CD8-positive, alpha-beta memory T cell (primary cell): ENCODE measurements around the gene CCDC177. TPM values are rescaled to one million over a fixed set of nuclear protein-coding genes. Genes with fewer than 3 reads are reported as not detected.
A peak's percentile ranks its signal among the peaks of the same experiment; 100 is the strongest.
"Not testable (repeated sequence)": the region's sequence is repeated elsewhere in the genome, so short reads cannot be mapped to it uniquely, and the experiment has no call there.

Source experiments
- CTCF ChIA-PET: fragments of 350-600 bp; sonication (Branson Sonifier 250); formaldehyde crosslinking; loops from one replicate; lab custom pipeline; 2021; ENCODE audit warnings: antibody characterized with exemption; lab: Charles Lee
- POLR2A ChIA-PET: fragments of 350-600 bp; sonication (Branson Sonifier 250); formaldehyde crosslinking; loops from one replicate; lab custom pipeline; 2021; ENCODE audit warnings: antibody characterized with exemption; lab: Charles Lee
- DNase-seq, 5 donors: peaks; one replicate each; pipeline versions ENCODE4 v3.0.0 to v3.0.0-alpha.2; 2020 to 2022; ENCODE audit warnings: mixed read lengths in 1 of 5
- H3K27ac ChIP-seq: one replicate; pipeline ENCODE4 v1.7.0; 2013; ENCODE audit warnings: low read depth, mild to moderate bottlenecking, low read length, moderate library complexity
- H3K27me3 ChIP-seq: 2 replicates; pipeline ENCODE4 v1.7.0; 2013; ENCODE audit warnings: low read length, mild to moderate bottlenecking; ENCODE audit not compliant: insufficient read depth, poor library complexity, severe bottlenecking
- H3K36me3 ChIP-seq: 2 replicates; pipeline ENCODE4 v1.7.0; 2013; ENCODE audit warnings: mild to moderate bottlenecking, low read length, moderate library complexity; ENCODE audit not compliant: insufficient read depth
- H3K4me1 ChIP-seq: 2 replicates; pipeline ENCODE4 v1.7.0; 2013; ENCODE audit warnings: mild to moderate bottlenecking, low read length, moderate library complexity; ENCODE audit not compliant: insufficient read depth
- H3K4me3 ChIP-seq: 2 replicates; pipeline ENCODE4 v1.7.0; 2013; ENCODE audit warnings: mild to moderate bottlenecking, low read length
- H3K9me3 ChIP-seq: 2 replicates; pipeline ENCODE4 v1.7.0; 2013; ENCODE audit warnings: mild to moderate bottlenecking, low read length
- H3K27ac Mint-ChIP-seq, 8 donors: one replicate each; pipeline ENCODE4 v1.8.0; 2020 to 2021; ENCODE audit warnings: mixed read lengths in 8 of 8, mild to moderate bottlenecking in 6 of 8, inconsistent platforms in 3 of 8, moderate library complexity in 3 of 8
- H3K27me3 Mint-ChIP-seq, 2 donors: one replicate each; pipeline ENCODE4 v1.8.0; 2020 to 2021; ENCODE audit warnings: mixed read lengths in 2 of 2, mild to moderate bottlenecking in 1 of 2, moderate library complexity in 1 of 2
- H3K36me3 Mint-ChIP-seq, 3 donors: one replicate each; pipeline ENCODE4 v1.8.0; 2020 to 2021; ENCODE audit warnings: mixed read lengths in 3 of 3, inconsistent platforms in 1 of 3, mild to moderate bottlenecking in 1 of 3
- H3K4me1 Mint-ChIP-seq, 3 donors: one replicate each; pipeline ENCODE4 v1.8.0; 2020 to 2021; ENCODE audit warnings: mixed read lengths in 3 of 3, inconsistent platforms in 1 of 3, mild to moderate bottlenecking in 1 of 3
- H3K4me3 Mint-ChIP-seq, 7 donors: one replicate each; pipeline ENCODE4 v1.8.0; 2020 to 2021; ENCODE audit warnings: mixed read lengths in 7 of 7, mild to moderate bottlenecking in 6 of 7, moderate library complexity in 4 of 7, inconsistent platforms in 2 of 7
- H3K9me3 Mint-ChIP-seq, 5 donors: one replicate each; pipeline ENCODE4 v1.8.0; 2020 to 2022; ENCODE audit warnings: mixed read lengths in 5 of 5, mild to moderate bottlenecking in 3 of 5, moderate library complexity in 2 of 5, inconsistent platforms in 1 of 5
- polyA plus RNA-seq: library from polyadenylated mRNA; unstranded; fragments of 300-500 nt; fragmentation: Illumina TruSeq; gene quantifications from one replicate; pipeline ENCODE4 v1.2.3, GENCODE V29; 2021
- total RNA-seq, 2 experiments: library from RNA; stranded (reverse); gene quantifications; one replicate each; pipeline ENCODE4 v1.2.3, GENCODE V29; 2021

The CCDC177 gene
- total and polyA plus RNA-seq, 3 experiments from 2014 or later = not detected

DNA sequence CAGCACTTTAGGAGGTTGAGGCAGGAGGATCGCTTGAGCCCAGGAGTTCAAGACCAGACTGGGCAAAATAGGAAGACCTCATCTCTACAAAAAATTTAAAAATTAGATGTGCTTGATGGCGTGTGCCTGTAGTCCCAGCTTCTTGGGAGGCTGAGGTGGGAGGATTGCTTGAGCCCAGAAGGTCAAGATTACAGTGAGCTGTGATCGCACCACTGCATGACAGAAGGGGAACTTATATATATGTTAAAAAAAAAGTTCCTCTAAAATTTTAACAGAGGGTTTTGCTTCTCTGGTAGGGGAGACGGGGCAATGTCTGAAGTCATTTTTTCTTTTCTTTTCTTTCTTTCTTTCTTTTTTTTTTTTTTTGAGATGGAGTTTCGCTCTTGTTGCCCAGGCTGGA is 24.8 kb upstream of the CCDC177 start:
- not testable (repeated sequence) for H3K9me3 Mint-ChIP-seq, H3K36me3 Mint-ChIP-seq, H3K36me3 ChIP-seq, H3K4me1 Mint-ChIP-seq, H3K4me1 ChIP-seq, H3K27ac Mint-ChIP-seq, H3K27me3 ChIP-seq, H3K9me3 ChIP-seq, H3K4me3 Mint-ChIP-seq, H3K27ac ChIP-seq, DNase-seq, H3K4me3 ChIP-seq, H3K27me3 Mint-ChIP-seq
- CTCF ChIA-PET = interaction anchor here (1.2 kb wide), 1 partner anchor 128 kb away, joined by 5 read pairs; no protein-coding TSS in a partner anchor
- POLR2A ChIA-PET = interaction anchor here (0.7 kb wide), 1 partner anchor 24 kb away, joined by 5 read pairs; no protein-coding TSS in a partner anchor

DNA sequence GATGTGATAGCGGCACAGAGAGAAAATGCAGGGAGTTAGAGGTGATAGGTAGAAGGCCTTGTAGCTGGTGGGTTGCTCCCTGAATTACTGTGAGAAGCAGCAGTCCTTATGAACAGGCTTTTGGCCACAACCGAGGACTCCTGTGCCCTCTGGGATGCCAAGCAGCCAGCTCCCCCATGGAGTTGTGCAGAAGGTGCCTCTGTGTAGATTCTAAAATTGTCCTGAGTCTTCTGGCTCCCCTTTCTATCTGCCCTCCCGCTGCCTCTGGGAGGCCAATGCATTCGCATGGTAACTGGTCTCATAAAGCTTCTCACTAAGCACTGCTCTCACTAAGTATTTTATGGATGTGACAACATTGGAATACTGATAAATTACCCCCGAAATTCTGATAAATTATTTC is 20.7 kb upstream of the CCDC177 start:
- DNase-seq = no peak
- Histone ChIP-seq H3K4me3 (no peak overlapping the region), H3K9me3 (no peaks in the 10 kb centered on the region), H3K27ac (no peak overlapping the region), H3K36me3 (no peaks in the 10 kb centered on the region), H3K4me1 (no peaks in the 10 kb centered on the region), H3K27me3 (no peaks in the 10 kb centered on the region)
- Mint-ChIP-seq H3K4me3 (no peak overlapping the region), H3K4me1 (no peaks in the 10 kb centered on the region), H3K27me3 (peaks cover 3 to 4% of the 10 kb centered on the region in 2 donors), H3K9me3 (no peaks in the 10 kb centered on the region), H3K36me3 (no peaks in the 10 kb centered on the region), H3K27ac (peak overlapping the region in 1 of 8 donors; percentile 30)
- ChIA-PET CTCF (interaction anchor here (0.7 to 0.9 kb wide), 2 partner anchors 9 to 11 kb away, joined by 3 read pairs; no protein-coding TSS in a partner anchor), POLR2A (no interaction called here)

DNA sequence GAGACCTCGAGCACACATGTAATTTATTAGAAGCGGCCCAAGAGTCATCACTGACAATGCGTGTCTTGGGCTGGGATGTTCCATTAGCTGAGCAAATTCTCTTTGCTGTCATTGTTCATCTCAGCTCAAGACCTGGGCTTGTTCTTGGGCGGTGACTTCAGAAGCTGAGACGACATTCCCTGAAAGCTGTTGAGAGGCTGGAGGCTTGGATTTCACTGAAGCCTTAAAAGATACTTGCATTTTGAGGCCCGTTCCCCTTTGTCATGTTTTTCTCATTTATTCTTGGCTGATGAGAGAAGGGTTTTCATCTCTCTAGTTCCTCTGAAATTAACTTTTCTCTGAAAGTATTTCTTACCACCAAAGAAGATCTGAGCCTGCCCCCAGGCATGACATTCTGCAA is 20.2 kb upstream of the CCDC177 start:
- POLR2A ChIA-PET = no interaction called here
- no peak for DNase-seq
- H3K27me3 ChIP-seq = no peaks in the 10 kb centered on the region
- H3K9me3 ChIP-seq = no peaks in the 10 kb centered on the region
- H3K36me3 Mint-ChIP-seq = no peaks in the 10 kb centered on the region
- CTCF ChIA-PET = interaction anchor here (0.7 to 0.9 kb wide), 2 partner anchors 9 to 10 kb away, joined by 3 read pairs; no protein-coding TSS in a partner anchor
- no peak overlapping the region for H3K27ac Mint-ChIP-seq
- peaks cover 3 to 4% of the 10 kb centered on the region in 2 donors for H3K27me3 Mint-ChIP-seq
- no peak overlapping the region for H3K4me3 Mint-ChIP-seq
- no peaks in the 10 kb centered on the region for H3K9me3 Mint-ChIP-seq
- H3K27ac ChIP-seq = no peak overlapping the region
- no peaks in the 10 kb centered on the region for H3K4me1 ChIP-seq
- no peaks in the 10 kb centered on the region for H3K4me1 Mint-ChIP-seq
- H3K4me3 ChIP-seq = no peak overlapping the region
- no peaks in the 10 kb centered on the region for H3K36me3 ChIP-seq

DNA sequence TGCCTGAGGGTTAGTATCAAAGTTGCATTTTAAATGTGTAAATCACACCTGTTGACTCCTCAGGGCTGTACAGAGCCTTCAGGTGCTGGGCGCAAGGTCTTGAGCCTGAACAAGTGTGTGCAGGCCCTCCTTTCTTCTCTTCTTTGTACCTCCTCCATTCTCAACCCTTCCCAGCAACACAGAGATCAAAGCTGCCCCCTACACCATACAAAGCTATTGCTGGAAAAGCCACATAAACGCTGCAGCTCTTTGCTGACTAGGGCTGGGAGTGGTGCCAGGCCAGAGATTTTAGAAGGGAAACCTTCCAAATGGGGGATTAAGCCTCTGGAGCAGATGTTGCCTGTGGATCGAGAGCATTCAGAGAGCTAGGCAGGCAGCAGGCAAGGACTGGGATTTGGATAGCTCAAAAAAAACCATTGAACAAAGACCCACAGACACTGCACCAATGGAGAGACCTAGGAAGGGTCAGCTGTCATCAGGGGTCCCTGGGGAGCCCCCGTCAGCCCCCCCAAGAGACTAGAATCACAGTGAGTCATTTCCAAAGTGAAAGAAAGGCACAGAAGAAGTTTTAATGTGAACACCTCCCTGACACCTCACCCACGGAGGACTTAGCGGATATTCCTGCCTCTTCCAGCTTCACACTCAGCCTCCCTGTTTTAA is 18.5 kb upstream of the CCDC177 start:
- Histone ChIP-seq H3K27me3 (no peaks in the 10 kb centered on the region), H3K9me3 (no peaks in the 10 kb centered on the region), H3K4me1 (no peaks in the 10 kb centered on the region), H3K27ac (no peak overlapping the region), H3K36me3 (no peaks in the 10 kb centered on the region), H3K4me3 (no peak overlapping the region)
- no peaks in the 10 kb centered on the region for H3K9me3 Mint-ChIP-seq
- H3K4me3 Mint-ChIP-seq = no peak overlapping the region
- no peaks in the 10 kb centered on the region for H3K36me3 Mint-ChIP-seq
- H3K27me3 Mint-ChIP-seq = peaks cover 3 to 7% of the 10 kb centered on the region in 2 donors
- POLR2A ChIA-PET = no interaction called here
- no peak for DNase-seq
- no peaks in the 10 kb centered on the region for H3K4me1 Mint-ChIP-seq
- no peak overlapping the region for H3K27ac Mint-ChIP-seq
- CTCF ChIA-PET = interaction anchor here (1.0 to 1.4 kb wide), 4 partner anchors 8 to 134 kb away, joined by 3 to 6 read pairs (median 4); no protein-coding TSS in a partner anchor

DNA sequence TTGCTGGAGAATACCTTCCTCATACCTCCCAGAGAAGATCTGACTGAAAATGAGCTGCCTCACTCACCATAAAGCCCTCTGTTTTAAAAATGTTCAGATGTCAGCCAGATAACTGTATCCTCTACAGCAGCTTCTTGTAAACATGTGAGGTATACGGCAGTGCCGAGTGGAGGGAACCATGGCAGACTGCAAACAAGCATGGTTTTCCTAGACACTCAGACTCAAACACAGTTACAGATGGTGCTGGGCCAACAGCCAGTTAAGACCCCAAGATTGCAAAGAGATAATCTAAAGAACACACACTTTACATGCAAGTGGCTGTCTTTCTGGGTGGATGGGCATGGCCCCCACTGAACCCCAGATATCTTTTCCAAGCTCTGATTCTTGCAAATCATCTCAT is 16.6 kb upstream of the CCDC177 start:
- H3K36me3 ChIP-seq = no peaks in the 10 kb centered on the region
- CTCF ChIA-PET = interaction anchor here (0.7 kb wide), 1 partner anchor 135 kb away, joined by 3 read pairs; no protein-coding TSS in a partner anchor
- no peaks in the 10 kb centered on the region for H3K9me3 ChIP-seq
- no peak for DNase-seq
- Mint-ChIP-seq H3K9me3 (no peaks in the 10 kb centered on the region), H3K4me1 (no peaks in the 10 kb centered on the region), H3K27me3 (peaks cover 3 to 7% of the 10 kb centered on the region in 2 donors), H3K36me3 (no peaks in the 10 kb centered on the region), H3K4me3 (no peak overlapping the region), H3K27ac (peak overlapping the region in 1 of 8 donors; percentile 43)
- POLR2A ChIA-PET = no interaction called here
- no peak overlapping the region for H3K27ac ChIP-seq
- no peak overlapping the region for H3K4me3 ChIP-seq
- H3K27me3 ChIP-seq = no peaks in the 10 kb centered on the region
- no peaks in the 10 kb centered on the region for H3K4me1 ChIP-seq

DNA sequence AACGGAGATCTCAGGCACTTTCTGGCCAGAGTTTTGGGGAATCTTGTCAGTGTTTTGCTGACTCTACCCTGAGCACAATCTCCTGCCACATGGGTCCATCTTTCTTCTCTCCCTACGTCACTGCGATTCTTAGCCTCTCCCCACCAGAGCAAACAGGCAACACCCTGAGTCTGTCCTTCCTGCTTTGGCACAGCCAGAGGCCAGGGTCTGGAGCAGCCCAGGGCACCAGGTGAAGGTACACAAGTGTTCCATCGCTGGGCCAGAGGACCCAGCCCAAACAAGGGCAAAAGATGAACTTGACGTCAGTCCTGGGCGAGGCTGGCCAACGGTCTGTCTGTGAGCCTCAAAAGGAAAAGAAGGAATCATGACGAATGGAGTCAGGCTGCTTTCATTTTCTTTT is 12.7 kb upstream of the CCDC177 start:
- H3K27me3 Mint-ChIP-seq = peaks cover 7% of the 10 kb centered on the region in 2 donors
- H3K36me3 Mint-ChIP-seq = no peaks in the 10 kb centered on the region
- no peak overlapping the region for H3K4me3 ChIP-seq
- ChIA-PET CTCF (interaction anchor here (1.6 kb wide), 1 partner anchor 143 kb away, joined by 4 read pairs; no protein-coding TSS in a partner anchor), POLR2A (no interaction called here)
- no peaks in the 10 kb centered on the region for H3K9me3 Mint-ChIP-seq
- no peaks in the 10 kb centered on the region for H3K4me1 Mint-ChIP-seq
- no peak overlapping the region for H3K27ac ChIP-seq
- H3K36me3 ChIP-seq = no peaks in the 10 kb centered on the region
- H3K4me3 Mint-ChIP-seq = no peak overlapping the region
- no peaks in the 10 kb centered on the region for H3K27me3 ChIP-seq
- peak overlapping the region in 1 of 8 donors; percentile 15 for H3K27ac Mint-ChIP-seq
- no peaks in the 10 kb centered on the region for H3K9me3 ChIP-seq
- H3K4me1 ChIP-seq = no peaks in the 10 kb centered on the region
- no peak for DNase-seq

DNA sequence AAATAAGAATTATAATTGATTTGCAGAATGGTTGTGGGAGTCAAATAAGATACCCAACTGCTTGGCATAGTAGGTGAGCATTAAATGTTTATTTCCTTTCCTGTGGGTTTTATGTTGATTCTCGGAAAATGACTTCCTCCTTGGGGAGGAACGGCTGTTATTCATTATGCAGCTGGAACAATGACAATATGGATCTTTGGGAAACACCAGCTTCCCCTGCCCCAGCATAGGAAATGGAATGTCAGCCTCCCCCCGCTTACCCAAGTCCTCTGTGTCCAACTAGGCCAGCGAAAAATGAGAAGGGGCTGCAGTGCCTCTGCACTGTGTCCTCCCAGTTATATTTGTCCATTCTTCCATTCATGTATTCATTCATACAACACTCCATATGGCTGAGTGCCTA is 11.7 kb upstream of the CCDC177 start:
- H3K27me3 Mint-ChIP-seq = peaks cover 4 to 5% of the 10 kb centered on the region in 2 donors
- no peak for DNase-seq
- Histone ChIP-seq H3K4me3 (no peak overlapping the region), H3K36me3 (no peaks in the 10 kb centered on the region), H3K27me3 (no peaks in the 10 kb centered on the region), H3K9me3 (no peaks in the 10 kb centered on the region), H3K27ac (no peak overlapping the region), H3K4me1 (no peaks in the 10 kb centered on the region)
- no peaks in the 10 kb centered on the region for H3K36me3 Mint-ChIP-seq
- H3K4me1 Mint-ChIP-seq = no peaks in the 10 kb centered on the region
- POLR2A ChIA-PET = no interaction called here
- no peak overlapping the region for H3K27ac Mint-ChIP-seq
- CTCF ChIA-PET = interaction anchor here (1.3 to 4.5 kb wide), 6 partner anchors 10 to 144 kb away, joined by 3 to 50 read pairs (median 10); partner anchors contain the start of gene CCDC177
- H3K4me3 Mint-ChIP-seq = no peak overlapping the region
- no peaks in the 10 kb centered on the region for H3K9me3 Mint-ChIP-seq

DNA sequence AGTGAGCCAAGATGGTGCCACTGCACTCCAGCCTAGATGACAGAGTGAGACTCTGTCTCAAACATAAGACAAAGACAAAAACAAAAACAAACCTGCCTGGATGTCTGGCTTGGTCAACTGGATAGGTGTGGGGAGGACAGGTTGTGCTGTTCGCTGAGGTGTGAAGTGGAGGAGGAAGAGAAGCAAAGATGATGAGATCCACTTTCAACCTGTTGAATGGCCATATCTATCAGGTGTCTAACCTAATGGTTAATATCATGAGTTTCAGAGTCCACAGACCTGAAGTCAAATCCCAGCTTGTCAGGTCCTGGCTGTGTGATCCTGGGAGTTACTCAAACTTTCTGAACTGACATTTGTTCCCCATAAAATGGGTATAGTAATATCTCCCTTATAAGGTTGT is 9.7 kb upstream of the CCDC177 start:
- no peaks in the 10 kb centered on the region for H3K36me3 ChIP-seq
- Mint-ChIP-seq H3K4me1 (no peaks in the 10 kb centered on the region), H3K4me3 (no peak overlapping the region), H3K9me3 (no peaks in the 10 kb centered on the region), H3K27me3 (peaks cover 2 to 5% of the 10 kb centered on the region in 2 donors), H3K27ac (peak overlapping the region in 1 of 8 donors; percentile 9), H3K36me3 (no peaks in the 10 kb centered on the region)
- H3K4me1 ChIP-seq = no peaks in the 10 kb centered on the region
- H3K4me3 ChIP-seq = no peak overlapping the region
- H3K27me3 ChIP-seq = no peaks in the 10 kb centered on the region
- DNase-seq = no peak
- ChIA-PET POLR2A (interaction anchor here (1.3 kb wide), 1 partner anchor 28 kb away, joined by 3 read pairs; no protein-coding TSS in a partner anchor), CTCF (interaction anchor here (0.7 to 4.5 kb wide), 18 partner anchors 8 to 341 kb away, joined by 3 to 50 read pairs (median 4); partner anchors contain the start of gene CCDC177)
- no peaks in the 10 kb centered on the region for H3K9me3 ChIP-seq
- H3K27ac ChIP-seq = no peak overlapping the region
